HepG2 (cell line): ENCODE measurements around the gene SRRM3. TPM values are rescaled to one million over a fixed set of nuclear protein-coding genes. Genes with fewer than 3 reads are reported as not detected.

Experiments
- CHCHD3 ChIP-seq: sonication (generic); formaldehyde crosslinking; IDR thresholded peaks from 2 replicates; pipeline ENCODE4 v1.8.0; 2022; ENCODE audit warnings: mild to moderate bottlenecking, missing genetic modification reagents, moderate library complexity
- GATA4 ChIP-seq: sonication (generic); IDR thresholded peaks from 2 replicates; pipeline ENCODE4 v1.6.1; 2016; ENCODE audit warnings: antibody characterized with exemption, low read depth, borderline replicate concordance
- HCFC1 ChIP-seq: fragments of 150-350 bp; IDR thresholded peaks from 2 replicates; pipeline ENCODE4 v1.6.1; 2014; ENCODE audit warnings: low read depth, low read length
- HDAC1 ChIP-seq: sonication (generic); formaldehyde crosslinking; IDR thresholded peaks from 2 replicates; pipeline ENCODE4 v1.5.1; 2020; ENCODE audit warnings: mild to moderate bottlenecking, missing genetic modification reagents
- HNRNPUL1 ChIP-seq: fragments of 200-400 bp; formaldehyde crosslinking; IDR thresholded peaks from 2 replicates; pipeline ENCODE4 v1.6.1; 2017; ENCODE audit warnings: low read depth, mild to moderate bottlenecking, low read length, moderate library complexity
- RELA ChIP-seq: sonication (generic); formaldehyde crosslinking; IDR thresholded peaks from 2 replicates; pipeline ENCODE4 v1.4.0; 2020; ENCODE audit warnings: missing genetic modification reagents
- SNAPC2 ChIP-seq: sonication (generic); formaldehyde crosslinking; IDR thresholded peaks from 2 replicates; pipeline ENCODE4 v1.8.1; 2022; ENCODE audit warnings: mild to moderate bottlenecking, missing genetic modification reagents
- TARDBP ChIP-seq: sonication (generic); formaldehyde crosslinking; IDR thresholded peaks from 2 replicates; pipeline ENCODE4 v1.8.0; 2022; ENCODE audit warnings: mild to moderate bottlenecking, missing genetic modification reagents
- ZNF367 ChIP-seq: sonication (generic); formaldehyde crosslinking; IDR thresholded peaks from 2 replicates; pipeline ENCODE4 v1.4.0; 2020; ENCODE audit warnings: missing genetic modification reagents, borderline replicate concordance
- ZZZ3 ChIP-seq: sonication (generic); formaldehyde crosslinking; IDR thresholded peaks from 2 replicates; pipeline ENCODE4 v1.4.0; 2020; ENCODE audit warnings: missing genetic modification reagents, mild to moderate bottlenecking, borderline replicate concordance
- polyA plus RNA-seq, 8 experiments: library from polyadenylated mRNA; depleted of rRNA in 3 of 8; stranded (reverse) in 7 of 8; unstranded in 1 of 8; fragments of >200 nt; fragmentation: Illumina TruSeq in 4 of 8; extraction: Trizol in 4 of 8; gene quantifications; 2 replicates each; pipeline versions ENCODE4 v1.2.1 to v1.2.3, GENCODE V29; 2011 to 2016; ENCODE audit warnings: low read depth in 4 of 8, missing spikeins in 1 of 8, mixed read lengths in 1 of 8; ENCODE audit not compliant: insufficient read depth in 1 of 8
- total RNA-seq, 5 experiments: library from RNA; depleted of rRNA; stranded (reverse); fragments of >200 nt; fragmentation: Illumina TruSeq; extraction: Trizol; gene quantifications; 2 replicates each; pipeline ENCODE4 v1.2.3, GENCODE V29; 2016; ENCODE audit warnings: low read depth in 1 of 5
- TF ChIP-seq, protein P1 (sequence below): sonication (generic); formaldehyde crosslinking; conservative IDR thresholded peaks from 2 replicates; pipeline ENCODE4 v1.8.0; 2022; ENCODE audit warnings: mild to moderate bottlenecking, moderate library complexity, missing genetic modification reagents
- TF ChIP-seq, protein P2 (sequence below): sonication (generic); formaldehyde crosslinking; IDR thresholded peaks from 2 replicates; pipeline ENCODE4 v1.9.0; 2021; ENCODE audit warnings: missing genetic modification reagents, mild to moderate bottlenecking, borderline replicate concordance
- TF ChIP-seq, protein P3 (sequence below): IDR thresholded peaks from 2 replicates; pipeline ENCODE4 v1.6.1; 2016; ENCODE audit warnings: low read depth, control low read depth
- TF ChIP-seq, protein P4 (sequence below): sonication (generic); formaldehyde crosslinking; IDR thresholded peaks from 2 replicates; pipeline ENCODE4 v1.5.0; 2020; ENCODE audit warnings: mild to moderate bottlenecking, missing genetic modification reagents
- TF ChIP-seq, protein P5 (sequence below): fragments of 450-650 bp; IDR thresholded peaks from 2 replicates; pipeline ENCODE4 v1.6.1; 2016
- TF ChIP-seq, protein P6 (sequence below): sonication (generic); formaldehyde crosslinking; IDR thresholded peaks from 2 replicates; pipeline ENCODE4 v1.8.1; 2023; ENCODE audit warnings: mild to moderate bottlenecking, missing genetic modification reagents, borderline replicate concordance
- TF ChIP-seq, protein P7 (sequence below): sonication (generic); formaldehyde crosslinking; IDR thresholded peaks from 2 replicates; pipeline ENCODE4 v1.8.0; 2022; ENCODE audit warnings: mild to moderate bottlenecking, missing genetic modification reagents

The SRRM3 gene
- total and polyA plus RNA-seq, 2 of the 13 experiments (the other 11 are each of a cell fraction or from before 2014, with no cell fraction given): 0.13 to 0.54 TPM

GRCh38 chr7:76201732-76202665 lies at the start of gene SRRM3 (continued):
- TF ChIP-seq, protein P1, sequence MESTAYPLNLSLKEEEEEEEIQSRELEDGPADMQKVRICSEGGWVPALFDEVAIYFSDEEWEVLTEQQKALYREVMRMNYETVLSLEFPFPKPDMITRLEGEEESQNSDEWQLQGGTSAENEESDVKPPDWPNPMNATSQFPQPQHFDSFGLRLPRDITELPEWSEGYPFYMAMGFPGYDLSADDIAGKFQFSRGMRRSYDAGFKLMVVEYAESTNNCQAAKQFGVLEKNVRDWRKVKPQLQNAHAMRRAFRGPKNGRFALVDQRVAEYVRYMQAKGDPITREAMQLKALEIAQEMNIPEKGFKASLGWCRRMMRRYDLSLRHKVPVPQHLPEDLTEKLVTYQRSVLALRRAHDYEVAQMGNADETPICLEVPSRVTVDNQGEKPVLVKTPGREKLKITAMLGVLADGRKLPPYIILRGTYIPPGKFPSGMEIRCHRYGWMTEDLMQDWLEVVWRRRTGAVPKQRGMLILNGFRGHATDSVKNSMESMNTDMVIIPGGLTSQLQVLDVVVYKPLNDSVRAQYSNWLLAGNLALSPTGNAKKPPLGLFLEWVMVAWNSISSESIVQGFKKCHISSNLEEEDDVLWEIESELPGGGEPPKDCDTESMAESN (CRISPR knock-in tag): peak; percentile 99
- TF ChIP-seq GATA4: no peak
- TF ChIP-seq, protein P2, sequence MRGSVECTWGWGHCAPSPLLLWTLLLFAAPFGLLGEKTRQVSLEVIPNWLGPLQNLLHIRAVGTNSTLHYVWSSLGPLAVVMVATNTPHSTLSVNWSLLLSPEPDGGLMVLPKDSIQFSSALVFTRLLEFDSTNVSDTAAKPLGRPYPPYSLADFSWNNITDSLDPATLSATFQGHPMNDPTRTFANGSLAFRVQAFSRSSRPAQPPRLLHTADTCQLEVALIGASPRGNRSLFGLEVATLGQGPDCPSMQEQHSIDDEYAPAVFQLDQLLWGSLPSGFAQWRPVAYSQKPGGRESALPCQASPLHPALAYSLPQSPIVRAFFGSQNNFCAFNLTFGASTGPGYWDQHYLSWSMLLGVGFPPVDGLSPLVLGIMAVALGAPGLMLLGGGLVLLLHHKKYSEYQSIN: no peak
- TF ChIP-seq HCFC1: peak; percentile 44; the same call in 1 of the 2 replicates
- TF ChIP-seq, protein P3, sequence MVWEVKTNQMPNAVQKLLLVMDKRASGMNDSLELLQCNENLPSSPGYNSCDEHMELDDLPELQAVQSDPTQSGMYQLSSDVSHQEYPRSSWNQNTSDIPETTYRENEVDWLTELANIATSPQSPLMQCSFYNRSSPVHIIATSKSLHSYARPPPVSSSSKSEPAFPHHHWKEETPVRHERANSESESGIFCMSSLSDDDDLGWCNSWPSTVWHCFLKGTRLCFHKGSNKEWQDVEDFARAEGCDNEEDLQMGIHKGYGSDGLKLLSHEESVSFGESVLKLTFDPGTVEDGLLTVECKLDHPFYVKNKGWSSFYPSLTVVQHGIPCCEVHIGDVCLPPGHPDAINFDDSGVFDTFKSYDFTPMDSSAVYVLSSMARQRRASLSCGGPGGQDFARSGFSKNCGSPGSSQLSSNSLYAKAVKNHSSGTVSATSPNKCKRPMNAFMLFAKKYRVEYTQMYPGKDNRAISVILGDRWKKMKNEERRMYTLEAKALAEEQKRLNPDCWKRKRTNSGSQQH (CRISPR knock-in tag): peak; percentile 98
- TF ChIP-seq, protein P4, sequence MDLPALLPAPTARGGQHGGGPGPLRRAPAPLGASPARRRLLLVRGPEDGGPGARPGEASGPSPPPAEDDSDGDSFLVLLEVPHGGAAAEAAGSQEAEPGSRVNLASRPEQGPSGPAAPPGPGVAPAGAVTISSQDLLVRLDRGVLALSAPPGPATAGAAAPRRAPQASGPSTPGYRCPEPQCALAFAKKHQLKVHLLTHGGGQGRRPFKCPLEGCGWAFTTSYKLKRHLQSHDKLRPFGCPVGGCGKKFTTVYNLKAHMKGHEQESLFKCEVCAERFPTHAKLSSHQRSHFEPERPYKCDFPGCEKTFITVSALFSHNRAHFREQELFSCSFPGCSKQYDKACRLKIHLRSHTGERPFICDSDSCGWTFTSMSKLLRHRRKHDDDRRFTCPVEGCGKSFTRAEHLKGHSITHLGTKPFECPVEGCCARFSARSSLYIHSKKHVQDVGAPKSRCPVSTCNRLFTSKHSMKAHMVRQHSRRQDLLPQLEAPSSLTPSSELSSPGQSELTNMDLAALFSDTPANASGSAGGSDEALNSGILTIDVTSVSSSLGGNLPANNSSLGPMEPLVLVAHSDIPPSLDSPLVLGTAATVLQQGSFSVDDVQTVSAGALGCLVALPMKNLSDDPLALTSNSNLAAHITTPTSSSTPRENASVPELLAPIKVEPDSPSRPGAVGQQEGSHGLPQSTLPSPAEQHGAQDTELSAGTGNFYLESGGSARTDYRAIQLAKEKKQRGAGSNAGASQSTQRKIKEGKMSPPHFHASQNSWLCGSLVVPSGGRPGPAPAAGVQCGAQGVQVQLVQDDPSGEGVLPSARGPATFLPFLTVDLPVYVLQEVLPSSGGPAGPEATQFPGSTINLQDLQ (CRISPR knock-in tag): peak; percentile 90; the same call in 1 of the 2 replicates
- TF ChIP-seq, protein P5, sequence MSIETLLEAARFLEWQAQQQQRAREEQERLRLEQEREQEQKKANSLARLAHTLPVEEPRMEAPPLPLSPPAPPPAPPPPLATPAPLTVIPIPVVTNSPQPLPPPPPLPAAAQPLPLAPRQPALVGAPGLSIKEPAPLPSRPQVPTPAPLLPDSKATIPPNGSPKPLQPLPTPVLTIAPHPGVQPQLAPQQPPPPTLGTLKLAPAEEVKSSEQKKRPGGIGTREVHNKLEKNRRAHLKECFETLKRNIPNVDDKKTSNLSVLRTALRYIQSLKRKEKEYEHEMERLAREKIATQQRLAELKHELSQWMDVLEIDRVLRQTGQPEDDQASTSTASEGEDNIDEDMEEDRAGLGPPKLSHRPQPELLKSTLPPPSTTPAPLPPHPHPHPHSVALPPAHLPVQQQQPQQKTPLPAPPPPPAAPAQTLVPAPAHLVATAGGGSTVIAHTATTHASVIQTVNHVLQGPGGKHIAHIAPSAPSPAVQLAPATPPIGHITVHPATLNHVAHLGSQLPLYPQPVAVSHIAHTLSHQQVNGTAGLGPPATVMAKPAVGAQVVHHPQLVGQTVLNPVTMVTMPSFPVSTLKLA: no peak
- peak; percentile 97; the same call in 1 of the 2 replicates for TF ChIP-seq ZNF367 (CRISPR knock-in tag)
- TF ChIP-seq ZZZ3 (CRISPR knock-in tag): peak; percentile 48; the same call in 1 of the 2 replicates
- TF ChIP-seq HDAC1: peak; percentile 93
- TF ChIP-seq TARDBP (CRISPR knock-in tag): peak; percentile 90
- TF ChIP-seq HNRNPUL1: no peak
- TF ChIP-seq CHCHD3 (CRISPR knock-in tag): peak; percentile 90
- TF ChIP-seq, protein P6, sequence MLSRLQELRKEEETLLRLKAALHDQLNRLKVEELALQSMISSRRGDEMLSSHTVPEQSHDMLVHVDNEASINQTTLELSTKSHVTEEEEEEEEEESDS: peak; percentile 96; the same call in 1 of the 2 replicates
- TF ChIP-seq RELA (CRISPR knock-in tag): peak; percentile 97
- TF ChIP-seq SNAPC2: peak; percentile 94; the same call in 1 of the 2 replicates
- TF ChIP-seq, protein P7, sequence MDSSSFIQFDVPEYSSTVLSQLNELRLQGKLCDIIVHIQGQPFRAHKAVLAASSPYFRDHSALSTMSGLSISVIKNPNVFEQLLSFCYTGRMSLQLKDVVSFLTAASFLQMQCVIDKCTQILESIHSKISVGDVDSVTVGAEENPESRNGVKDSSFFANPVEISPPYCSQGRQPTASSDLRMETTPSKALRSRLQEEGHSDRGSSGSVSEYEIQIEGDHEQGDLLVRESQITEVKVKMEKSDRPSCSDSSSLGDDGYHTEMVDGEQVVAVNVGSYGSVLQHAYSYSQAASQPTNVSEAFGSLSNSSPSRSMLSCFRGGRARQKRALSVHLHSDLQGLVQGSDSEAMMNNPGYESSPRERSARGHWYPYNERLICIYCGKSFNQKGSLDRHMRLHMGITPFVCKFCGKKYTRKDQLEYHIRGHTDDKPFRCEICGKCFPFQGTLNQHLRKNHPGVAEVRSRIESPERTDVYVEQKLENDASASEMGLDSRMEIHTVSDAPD: peak; percentile 60; the same call in 1 of the 2 replicates
